GM12872 (cell line): ENCODE data around the gene VPS26B.
A peak's percentile ranks its signal among the peaks of the same experiment; 100 is the strongest.

ENCODE experiments used
- TF ChIP-seq, protein P1 (sequence below): IDR thresholded peaks from 3 replicates; pipeline ENCODE4 v1.5.1; 2011; ENCODE audit warnings: low read depth, mild to moderate bottlenecking, low read length, moderate library complexity; ENCODE audit not compliant: insufficient read depth

Gene VPS26B

DNA sequence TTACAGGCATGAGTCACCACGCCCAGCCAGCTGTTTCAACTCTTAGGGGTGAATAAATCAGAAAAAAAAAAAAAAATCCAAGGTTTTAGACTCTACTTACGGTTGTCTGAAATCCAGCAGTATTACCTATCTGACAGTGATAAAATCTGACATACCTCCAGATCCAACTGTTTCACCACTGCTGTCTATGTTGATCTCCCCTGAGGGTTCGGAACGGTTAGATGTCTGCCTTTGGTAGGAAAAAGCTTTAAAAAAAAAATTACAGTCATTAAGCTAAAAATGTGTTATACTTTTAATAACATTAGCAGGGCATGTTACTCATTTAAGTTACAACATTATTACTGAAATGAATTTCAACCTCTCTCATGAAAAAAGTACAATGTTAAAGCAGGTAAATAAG, 21.8 kb upstream of the VPS26B start:
- TF ChIP-seq, protein P1, sequence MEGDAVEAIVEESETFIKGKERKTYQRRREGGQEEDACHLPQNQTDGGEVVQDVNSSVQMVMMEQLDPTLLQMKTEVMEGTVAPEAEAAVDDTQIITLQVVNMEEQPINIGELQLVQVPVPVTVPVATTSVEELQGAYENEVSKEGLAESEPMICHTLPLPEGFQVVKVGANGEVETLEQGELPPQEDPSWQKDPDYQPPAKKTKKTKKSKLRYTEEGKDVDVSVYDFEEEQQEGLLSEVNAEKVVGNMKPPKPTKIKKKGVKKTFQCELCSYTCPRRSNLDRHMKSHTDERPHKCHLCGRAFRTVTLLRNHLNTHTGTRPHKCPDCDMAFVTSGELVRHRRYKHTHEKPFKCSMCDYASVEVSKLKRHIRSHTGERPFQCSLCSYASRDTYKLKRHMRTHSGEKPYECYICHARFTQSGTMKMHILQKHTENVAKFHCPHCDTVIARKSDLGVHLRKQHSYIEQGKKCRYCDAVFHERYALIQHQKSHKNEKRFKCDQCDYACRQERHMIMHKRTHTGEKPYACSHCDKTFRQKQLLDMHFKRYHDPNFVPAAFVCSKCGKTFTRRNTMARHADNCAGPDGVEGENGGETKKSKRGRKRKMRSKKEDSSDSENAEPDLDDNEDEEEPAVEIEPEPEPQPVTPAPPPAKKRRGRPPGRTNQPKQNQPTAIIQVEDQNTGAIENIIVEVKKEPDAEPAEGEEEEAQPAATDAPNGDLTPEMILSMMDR, result no peak

DNA sequence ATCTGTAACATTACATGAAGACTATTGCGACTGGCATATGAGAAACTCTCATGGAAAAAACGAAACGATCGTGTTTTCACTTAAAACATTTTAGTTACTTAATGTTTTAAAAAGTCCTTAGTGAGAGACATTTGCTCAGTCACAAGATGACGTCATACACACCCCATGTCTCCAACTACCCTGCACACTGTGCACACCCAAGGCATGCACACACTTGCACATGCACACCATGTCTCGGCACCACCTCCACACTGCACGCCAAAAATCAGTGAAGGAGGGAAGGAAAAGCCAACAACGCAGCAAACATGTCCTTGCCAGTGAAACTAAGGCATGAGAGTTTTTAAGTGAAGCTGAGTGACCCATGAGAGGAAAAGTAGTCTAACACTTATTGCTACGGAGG, 18.7 kb upstream of the VPS26B start:
- TF ChIP-seq, protein P1, result no peak

DNA sequence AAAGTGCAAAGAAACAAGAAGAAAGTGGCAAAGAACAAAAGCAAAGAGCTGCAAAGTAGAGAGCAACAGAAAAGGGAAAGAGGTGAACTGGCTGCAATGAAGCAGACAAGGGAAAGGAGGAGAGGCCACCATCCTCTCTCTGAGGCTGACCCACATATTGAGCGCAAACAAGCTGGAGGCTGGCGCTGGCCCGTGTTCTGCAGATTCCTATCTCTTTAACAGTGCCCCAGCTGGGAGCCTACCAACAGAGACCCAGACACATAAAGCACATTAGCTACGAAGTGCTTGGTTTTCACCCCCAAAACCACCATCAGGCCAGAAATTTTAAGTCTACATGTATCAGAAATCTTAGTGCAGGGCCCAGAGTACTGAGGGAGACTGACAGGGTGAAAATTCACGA, 18.3 kb upstream of the VPS26B start:
- TF ChIP-seq, protein P1, result no peak

DNA sequence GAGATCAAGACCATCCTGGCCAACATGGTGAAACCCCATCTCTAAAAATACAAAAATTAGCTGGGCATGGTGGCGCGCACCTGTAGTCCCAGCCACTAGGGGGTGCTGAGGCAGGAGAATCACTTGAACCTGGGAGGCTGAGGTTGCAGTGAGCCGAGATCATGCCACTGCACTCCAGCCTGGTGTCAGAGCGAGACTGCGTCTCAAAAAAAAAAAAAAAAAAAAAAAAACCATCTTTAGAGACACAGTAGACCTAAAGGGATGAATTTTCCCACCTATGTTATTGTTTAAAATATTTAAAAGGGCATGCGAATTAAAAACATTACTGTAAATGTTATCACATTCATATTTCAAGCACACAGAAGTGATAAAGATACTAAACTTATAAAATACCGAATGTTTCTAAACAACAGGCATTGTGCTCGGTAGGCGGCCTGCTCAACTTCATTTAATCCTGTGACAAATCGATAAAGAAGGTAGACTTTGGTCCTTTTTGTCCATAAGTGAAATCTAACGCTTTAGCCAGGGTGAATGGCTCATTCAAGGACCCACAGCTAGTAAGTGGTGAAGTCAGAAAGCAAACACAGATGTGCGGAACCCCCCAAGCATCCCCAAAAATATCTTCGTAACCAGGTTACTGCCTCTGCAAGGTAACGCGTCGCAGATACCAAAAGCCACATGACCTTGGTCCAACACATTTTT, 16.8 kb upstream of the VPS26B start:
- TF ChIP-seq, protein P1, result peak; percentile 61

DNA sequence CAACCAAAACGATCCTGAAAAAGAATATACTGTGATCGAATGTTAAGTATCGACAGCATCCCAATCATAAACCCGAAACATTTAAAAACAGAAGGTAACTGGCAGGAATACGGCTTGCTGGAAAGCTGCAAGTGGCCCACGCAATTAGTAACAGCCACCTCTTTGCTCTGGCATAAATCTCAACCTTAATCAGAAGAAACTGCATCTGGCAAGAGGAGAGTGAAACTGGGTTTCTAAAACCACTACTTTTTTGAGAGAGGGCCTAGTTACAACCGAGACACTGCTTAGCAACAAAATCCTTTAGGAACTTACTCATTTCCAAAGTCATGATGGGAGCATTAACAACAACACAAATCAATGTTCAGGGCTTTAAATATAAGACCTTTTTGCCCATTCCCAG, 8.6 kb upstream of the VPS26B start:
- TF ChIP-seq, protein P1, result no peak

DNA sequence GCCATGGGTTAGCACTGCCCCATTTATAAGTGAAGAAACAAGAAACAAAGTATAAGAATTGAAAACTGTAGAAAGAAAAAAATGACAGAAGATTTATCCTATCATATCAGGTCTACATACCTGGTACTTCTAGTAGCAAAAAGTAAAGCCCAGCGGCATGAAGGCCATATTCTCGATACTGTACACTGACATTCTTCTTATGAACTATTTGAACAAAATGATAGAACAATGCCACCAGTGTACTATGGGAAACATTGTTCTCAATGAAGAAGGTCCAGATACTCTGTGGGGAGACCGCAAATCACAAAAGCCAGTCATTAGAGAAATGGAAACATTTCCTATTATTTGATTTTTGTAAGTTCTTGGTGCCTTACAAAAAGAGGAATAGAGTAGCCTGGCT, 7.7 kb upstream of the VPS26B start:
- TF ChIP-seq, protein P1, result no peak

DNA sequence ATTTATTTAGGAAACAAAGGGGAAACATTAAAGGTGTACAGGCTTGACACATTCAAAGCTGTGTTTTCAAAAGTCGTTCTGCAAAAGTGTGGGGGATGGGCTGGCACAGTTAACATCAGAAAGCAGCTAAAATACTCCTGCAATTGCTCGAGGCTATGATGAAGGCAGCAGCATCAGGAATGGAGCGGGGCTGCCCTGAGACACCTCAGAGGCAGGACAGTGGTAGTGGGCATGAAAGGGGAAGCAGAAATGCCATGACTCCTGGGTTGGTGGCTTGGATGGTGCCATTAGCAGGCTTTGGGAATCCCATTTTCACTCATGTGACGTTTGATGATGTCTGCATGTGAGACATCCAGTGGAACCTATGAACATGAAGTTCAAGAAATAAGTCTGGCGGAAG, 1.4 kb upstream of the VPS26B start:
- TF ChIP-seq, protein P1, result no peak
